Gastroesophageal sphincter (tissue), 3 donors: ENCODE data around the gene XXYLT1.

Experiments
- CTCF ChIP-seq, 4 experiments: fragments of 200-600 bp in 2 of 4; fragments of 450-650 bp in 2 of 4; sonication (generic) in 1 of 4; IDR thresholded peaks; one replicate each; pipeline ENCODE4 v1.5.1; 2017 to 2019; ENCODE audit warnings: antibody characterized with exemption in 4 of 4, mild to moderate bottlenecking in 2 of 4, moderate library complexity in 2 of 4
- POLR2AphosphoS5 ChIP-seq: sonication (generic); formaldehyde crosslinking; IDR thresholded peaks from one replicate; pipeline ENCODE4 v1.6.1; 2017; ENCODE audit warnings: antibody characterized with exemption

- TF ChIP-seq CTCF (IDR thresholded peaks at IDR 0.05), result no peak
- no peak for TF ChIP-seq POLR2AphosphoS5
These were observed 247.4 kb downstream of the XXYLT1 start for GRCh38 chr3:195023576-195023975.
